Ovary (tissue), 9 donors: ENCODE measurements around the gene MRPS14. TPM values are rescaled to one million over a fixed set of nuclear protein-coding genes. Genes with fewer than 3 reads are reported as not detected.
"Not testable (repeated sequence)": the region's sequence is repeated elsewhere in the genome, so short reads cannot be mapped to it uniquely, and the experiment has no call there.

Experiments
- DNase-seq, 5 donors: peaks; one replicate each; pipeline ENCODE4 v3.0.0-alpha.2; 2019 to 2020
- H3K27ac ChIP-seq, 2 donors: fragments of 200-600 bp; one replicate each; pipeline versions ENCODE4 v1.5.1 to v1.8.0; 2019 to 2022
- H3K27me3 ChIP-seq: fragments of 200-600 bp; one replicate; pipeline ENCODE4 v1.8.0; 2022
- H3K36me3 ChIP-seq: fragments of 200-600 bp; sonication (generic); one replicate; pipeline ENCODE4 v1.5.1; 2019
- H3K4me1 ChIP-seq: one replicate; pipeline ENCODE4 v1.8.1; 2013; ENCODE audit warnings: mild to moderate bottlenecking, moderate library complexity; ENCODE audit not compliant: insufficient read depth
- H3K4me3 ChIP-seq: fragments of 200-600 bp; sonication (generic); one replicate; pipeline ENCODE4 v1.5.1; 2017
- H3K9me3 ChIP-seq, 2 donors: fragments of 200-600 bp in 1 of 2; sonication (generic) in 1 of 2; one replicate each; pipeline versions ENCODE4 v1.5.1 to v1.8.1; 2013 to 2019; ENCODE audit warnings: mild to moderate bottlenecking in 1 of 2, moderate library complexity in 1 of 2
- CTCF ChIP-seq, 3 donors: fragments of 450-650 bp in 2 of 3; fragments of 200-600 bp in 1 of 3; IDR thresholded peaks; one replicate each; pipeline versions ENCODE4 v1.5.1 to v1.8.0; 2016 to 2022; ENCODE audit warnings: antibody characterized with exemption in 3 of 3, mild to moderate bottlenecking in 1 of 3
- EP300 ChIP-seq: sonication (generic); formaldehyde crosslinking; IDR thresholded peaks from one replicate; pipeline ENCODE4 v1.6.1; 2017; ENCODE audit warnings: antibody characterized with exemption
- POLR2A ChIP-seq: fragments of 450-650 bp; IDR thresholded peaks from one replicate; pipeline ENCODE4 v1.6.1; 2017; ENCODE audit warnings: antibody characterized with exemption, mild to moderate bottlenecking, moderate library complexity
- WGBS, 3 donors: extraction: QIAGEN DNeasy Blood & Tissue Kit in 1 of 3; methylation state at CpG; one replicate each; pipeline versions ENCODE4 v1.1.5 to v1.1.7; 2013 to 2017; 5-methylcytosine and 5-hydroxymethylcytosine counted together
- intact Hi-C, 4 donors: fragments of 100-400 bp; cut with DNase I; formaldehyde crosslinking; loops; one replicate each; pipeline versions ENCODE4 v1.11.0 to v1.15.1; 2022 to 2023
- polyA plus RNA-seq, 2 donors: library from polyadenylated mRNA; stranded (reverse); fragments of 200-250 nt in 1 of 2; fragments of 350-450 nt in 1 of 2; fragmentation: Illumina TruSeq in 1 of 2; extraction: RNeasy Lipid Tissue Mini Kit (QIAGEN cat#74804) in 1 of 2; gene quantifications; one replicate each; pipeline ENCODE4 v1.2.3, GENCODE V29; 2013 to 2014
- total RNA-seq, 7 donors: library from RNA; depleted of rRNA in 2 of 7; stranded (reverse); fragments of >200 nt in 2 of 7; fragmentation: NEBNext Ultra II Directional in 3 of 7; extraction: Animal tissue kit (Norgen Biotek cat#: 25700) in 3 of 7; gene quantifications; one replicate each; pipeline versions ENCODE4 v1.1.0 to v1.2.4, GENCODE V29; 2016 to 2023
- donor health status: DM: no; HTN: no; CAD: no; lungs with moderate emphysema.
- donor health status: DM: no; HTN: no; CAD: no.
- donor health status: Bipolar disorder and iron deficiency.
- donor health status: DM: yes; HTN: yes; CAD: no.
- donor health status: DM: no; HTN: no; CAD: no.
- donor health status: DM: yes; HTN: yes; CAD: no.

Gene MRPS14
- total and polyA plus RNA-seq, 9 donors = 21.0 to 38.0 (median 26.2) TPM

GRCh38 chr1:175050992-175051391 is 27.8 kb upstream of the MRPS14 start:
- Histone ChIP-seq H3K9me3 (no peaks in the 10 kb centered on the region), H3K27ac (no peak overlapping the region), H3K36me3 (no peaks in the 10 kb centered on the region), H3K4me3 (no peak overlapping the region), H3K27me3 (no peaks in the 10 kb centered on the region), H3K4me1 (no peaks in the 10 kb centered on the region)
- TF ChIP-seq EP300 (no peak), CTCF (IDR thresholded peaks at IDR 0.05) (no peak), POLR2A (no peak)
- intact Hi-C loops = no loop called here
- DNase-seq = no peak
- 86 to 98% (median 93%) methylated on average over 2 of the region's 2 CpGs for WGBS, 3 donors

GRCh38 chr1:175045519-175045918 is 22.3 kb upstream of the MRPS14 start:
- H3K27me3 ChIP-seq = no peaks in the 10 kb centered on the region
- 94 to 98% (median 97%) methylated on average over 32 of the region's 32 CpGs for WGBS, 3 donors
- H3K4me3 ChIP-seq = no peak overlapping the region
- TF ChIP-seq POLR2A (no peak), EP300 (no peak), CTCF (IDR thresholded peaks at IDR 0.05) (no peak)
- H3K27ac ChIP-seq = no peak overlapping the region
- H3K36me3 ChIP-seq = no peaks in the 10 kb centered on the region
- no peaks in the 10 kb centered on the region for H3K9me3 ChIP-seq
- H3K4me1 ChIP-seq = no peaks in the 10 kb centered on the region
- DNase-seq = no peak
- intact Hi-C loops = no loop called here

GRCh38 chr1:175045097-175045496 is 21.9 kb upstream of the MRPS14 start:
- no peaks in the 10 kb centered on the region for H3K4me1 ChIP-seq
- no peak overlapping the region for H3K4me3 ChIP-seq
- WGBS, 3 donors = 93 to 94% (median 93%) methylated on average over 16 to 19 of the region's 19 CpGs
- H3K9me3 ChIP-seq = no peaks in the 10 kb centered on the region
- no peaks in the 10 kb centered on the region for H3K27me3 ChIP-seq
- H3K36me3 ChIP-seq = no peaks in the 10 kb centered on the region
- DNase-seq = no peak
- H3K27ac ChIP-seq = no peak overlapping the region
- TF ChIP-seq EP300 = no peak
- TF ChIP-seq POLR2A = no peak
- TF ChIP-seq CTCF (IDR thresholded peaks at IDR 0.05) = no peak
- intact Hi-C loops = no loop called here

GRCh38 chr1:175044591-175044990 is 21.4 kb upstream of the MRPS14 start:
- DNase-seq, H3K4me3 ChIP-seq, intact Hi-C loops, H3K27ac ChIP-seq, H3K4me1 ChIP-seq, H3K9me3 ChIP-seq, H3K36me3 ChIP-seq, H3K27me3 ChIP-seq: not testable (repeated sequence)
- 93 to 94% (median 93%) methylated on average over 18 of the region's 18 CpGs for WGBS, 3 donors

- no peaks in the 10 kb centered on the region for H3K27me3 ChIP-seq
- WGBS, 3 donors = 29 to 47% (median 35%) methylated on average over 19 of the region's 19 CpGs
- no peak overlapping the region for H3K27ac ChIP-seq
- no peak for DNase-seq
- intact Hi-C loops = no loop called here
- no peak overlapping the region for H3K4me3 ChIP-seq
- no peaks in the 10 kb centered on the region for H3K4me1 ChIP-seq
- TF ChIP-seq EP300 (no peak), POLR2A (no peak), CTCF (IDR thresholded peaks at IDR 0.05) (no peak)
- no peaks in the 10 kb centered on the region for H3K36me3 ChIP-seq
- no peaks in the 10 kb centered on the region for H3K9me3 ChIP-seq
Measured at GRCh38 chr1:175043824-175044223, 20.6 kb upstream of the MRPS14 start.
